Measurements from ENCODE around the gene UBASH3A. TPM values are rescaled to one million over a fixed set of nuclear protein-coding genes. Genes with fewer than 3 reads are reported as not detected.

Gene UBASH3A
- polyA plus RNA-seq, 1 donor (not counting 4 experiments of a cell fraction or from before 2014, with no cell fraction given), result not detected

- H2AFZ ChIP-seq (ENCODE audit: control insufficient read depth, low read length), result no peak overlapping the region
- H3K4me1 ChIP-seq (ENCODE audit: control insufficient read depth, extremely low read depth, insufficient read depth, low read length), result no peaks in the 10 kb centered on the region
- dilution Hi-C loops (cut with MboI; ENCODE audit: extremely low pct_ligation_motif_present, low sequenced_read_pairs), result no loop called here
- H3K79me2 ChIP-seq (ENCODE audit: control insufficient read depth, insufficient read depth, low read length), result no peaks in the 10 kb centered on the region
- H3K9ac ChIP-seq (ENCODE audit: control insufficient read depth, extremely low read depth, insufficient read depth, low read length), result no peak overlapping the region
- no peaks in the 10 kb centered on the region for H3K9me1 ChIP-seq (ENCODE audit: control insufficient read depth, extremely low read depth, insufficient read depth, low read length)
- H3K4me2 ChIP-seq (ENCODE audit: control insufficient read depth, extremely low read depth, insufficient read depth, low read depth, low read length), result no peak overlapping the region
- no peak overlapping the region for H3K4me3 ChIP-seq (ENCODE audit: control insufficient read depth in 2 of 3, extremely low read depth in 1 of 3, insufficient read depth in 2 of 3, low read depth in 1 of 3, low read length in 3 of 3)
- no peaks in the 10 kb centered on the region for H3K9me3 ChIP-seq (ENCODE audit: control insufficient read depth, low read depth, low read length)
- FAIRE-seq (no peak), DNase-seq (ENCODE audit: low read depth, low spot score) (no peak)
- H3K27ac ChIP-seq (ENCODE audit: control insufficient read depth, insufficient read depth, low read length), result no peak overlapping the region
- no peaks in the 10 kb centered on the region for H4K20me1 ChIP-seq (ENCODE audit: control insufficient read depth, extremely low read depth, insufficient read depth, low read length)
- no peaks in the 10 kb centered on the region for H3K27me3 ChIP-seq (ENCODE audit: control insufficient read depth, extremely low read depth, insufficient read depth, low read length)
- TF ChIP-seq CTCF (optimal IDR thresholded peaks at IDR 0.05 in 1 of 3, IDR thresholded peaks at IDR 0.05 in 1 of 3, conservative IDR thresholded peaks at IDR 0.05 in 1 of 3; ENCODE audit: extremely low read depth in 1 of 3, insufficient read depth in 2 of 3, low read length in 3 of 3), result no peak
- no peak for TF ChIP-seq EZH2 (IDR thresholded peaks at IDR 0.05; ENCODE audit: low read length)
- no peaks in the 10 kb centered on the region for H3K36me3 ChIP-seq (ENCODE audit: control insufficient read depth in 2 of 2, extremely low read depth in 1 of 2, insufficient read depth in 2 of 2, low read length in 2 of 2)
Observed at GRCh38 chr21:42447182-42447581, 43.5 kb downstream of the UBASH3A start.

- no peak overlapping the region for H3K9ac ChIP-seq (ENCODE audit: control insufficient read depth, extremely low read depth, insufficient read depth, low read length)
- H3K27me3 ChIP-seq (ENCODE audit: control insufficient read depth, extremely low read depth, insufficient read depth, low read length), result no peaks in the 10 kb centered on the region
- dilution Hi-C loops (cut with MboI; ENCODE audit: extremely low pct_ligation_motif_present, low sequenced_read_pairs), result no loop called here
- no peak overlapping the region for H2AFZ ChIP-seq (ENCODE audit: control insufficient read depth, low read length)
- no peaks in the 10 kb centered on the region for H3K4me1 ChIP-seq (ENCODE audit: control insufficient read depth, extremely low read depth, insufficient read depth, low read length)
- no peaks in the 10 kb centered on the region for H3K36me3 ChIP-seq (ENCODE audit: control insufficient read depth in 2 of 2, extremely low read depth in 1 of 2, insufficient read depth in 2 of 2, low read length in 2 of 2)
- DNase-seq (ENCODE audit: low read depth, low spot score) (no peak), FAIRE-seq (no peak)
- no peaks in the 10 kb centered on the region for H3K9me3 ChIP-seq (ENCODE audit: control insufficient read depth, low read depth, low read length)
- no peak for TF ChIP-seq CTCF (optimal IDR thresholded peaks at IDR 0.05 in 1 of 3, IDR thresholded peaks at IDR 0.05 in 1 of 3, conservative IDR thresholded peaks at IDR 0.05 in 1 of 3; ENCODE audit: extremely low read depth in 1 of 3, insufficient read depth in 2 of 3, low read length in 3 of 3)
- no peak for TF ChIP-seq EZH2 (IDR thresholded peaks at IDR 0.05; ENCODE audit: low read length)
- no peak overlapping the region for H3K27ac ChIP-seq (ENCODE audit: control insufficient read depth, insufficient read depth, low read length)
- H4K20me1 ChIP-seq (ENCODE audit: control insufficient read depth, extremely low read depth, insufficient read depth, low read length), result no peaks in the 10 kb centered on the region
- H3K79me2 ChIP-seq (ENCODE audit: control insufficient read depth, insufficient read depth, low read length), result no peaks in the 10 kb centered on the region
- no peak overlapping the region for H3K4me2 ChIP-seq (ENCODE audit: control insufficient read depth, extremely low read depth, insufficient read depth, low read depth, low read length)
- H3K9me1 ChIP-seq (ENCODE audit: control insufficient read depth, extremely low read depth, insufficient read depth, low read length), result no peaks in the 10 kb centered on the region
- no peak overlapping the region for H3K4me3 ChIP-seq (ENCODE audit: control insufficient read depth in 2 of 3, extremely low read depth in 1 of 3, insufficient read depth in 2 of 3, low read depth in 1 of 3, low read length in 3 of 3)
Observed at GRCh38 chr21:42447732-42448131, 44.0 kb downstream of the UBASH3A start.
